Activated gamma-delta T cell treated with anti-CD3 and anti-CD28 coated beads, Interleukin-2, amount 50 U/mL, for 16 hours (primary cell): ENCODE data around the gene ADCK2.
"Not testable (repeated sequence)": the region's sequence is repeated elsewhere in the genome, so short reads cannot be mapped to it uniquely, and the experiment has no call there.

ENCODE experiments used
- DNase-seq: peaks from one replicate; pipeline ENCODE4 v3.0.0-alpha.2; 2020; ENCODE audit warnings: low read depth

ADCK2 gene

DNA sequence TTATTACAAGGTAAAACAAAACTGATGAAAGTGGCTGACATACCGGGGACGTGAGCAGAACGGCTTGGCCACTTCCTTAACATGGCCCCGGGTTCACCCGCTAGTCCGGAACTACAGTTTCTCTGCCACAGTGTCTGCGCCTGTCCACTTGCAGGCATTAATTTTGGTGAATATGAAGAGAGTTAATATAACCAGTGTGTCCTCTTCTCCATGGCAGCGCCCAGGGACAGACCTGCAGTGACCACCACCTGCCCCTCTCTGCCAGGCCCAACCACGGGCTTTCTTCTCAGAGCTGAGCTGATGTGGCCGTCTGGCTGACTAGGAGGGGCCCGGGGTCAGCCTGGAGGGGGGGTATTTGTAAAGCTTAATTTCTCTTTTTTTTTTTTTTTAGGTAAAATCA lies 22.6 kb downstream of the ADCK2 start:
- no peak for DNase-seq

DNA sequence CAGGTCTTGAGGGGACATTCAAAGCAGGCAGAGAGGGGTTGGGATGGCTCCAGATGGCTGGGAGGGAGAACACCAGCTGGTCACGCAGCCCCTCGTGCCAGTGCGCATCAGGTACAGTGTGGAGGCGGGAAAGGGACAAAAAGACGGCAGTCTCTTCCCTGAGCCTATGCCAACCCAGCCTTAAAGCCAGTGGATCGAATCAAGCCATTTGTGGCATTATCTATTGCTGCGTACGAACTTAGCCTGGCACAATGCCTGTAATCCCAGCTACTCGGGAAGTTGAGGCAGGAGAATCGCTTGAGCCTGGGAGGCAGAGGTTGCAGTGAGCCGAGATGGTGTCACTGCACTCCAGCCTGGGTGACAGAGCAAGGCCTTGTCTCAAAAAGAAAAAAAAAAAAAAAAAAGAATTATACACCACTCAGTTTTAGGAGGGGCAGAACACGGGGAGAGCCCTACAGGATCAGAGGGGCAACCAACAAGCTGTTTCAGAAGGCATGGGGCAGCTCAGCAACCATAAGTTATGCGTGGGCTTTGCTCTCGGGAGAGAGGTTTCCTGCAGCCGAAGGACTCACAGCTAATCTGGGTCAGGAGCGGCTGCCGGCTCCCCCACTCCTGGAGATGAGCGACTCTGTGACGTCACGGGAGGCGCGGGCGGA lies 23.4 kb downstream of the ADCK2 start:
- peak; percentile 90 for DNase-seq

DNA sequence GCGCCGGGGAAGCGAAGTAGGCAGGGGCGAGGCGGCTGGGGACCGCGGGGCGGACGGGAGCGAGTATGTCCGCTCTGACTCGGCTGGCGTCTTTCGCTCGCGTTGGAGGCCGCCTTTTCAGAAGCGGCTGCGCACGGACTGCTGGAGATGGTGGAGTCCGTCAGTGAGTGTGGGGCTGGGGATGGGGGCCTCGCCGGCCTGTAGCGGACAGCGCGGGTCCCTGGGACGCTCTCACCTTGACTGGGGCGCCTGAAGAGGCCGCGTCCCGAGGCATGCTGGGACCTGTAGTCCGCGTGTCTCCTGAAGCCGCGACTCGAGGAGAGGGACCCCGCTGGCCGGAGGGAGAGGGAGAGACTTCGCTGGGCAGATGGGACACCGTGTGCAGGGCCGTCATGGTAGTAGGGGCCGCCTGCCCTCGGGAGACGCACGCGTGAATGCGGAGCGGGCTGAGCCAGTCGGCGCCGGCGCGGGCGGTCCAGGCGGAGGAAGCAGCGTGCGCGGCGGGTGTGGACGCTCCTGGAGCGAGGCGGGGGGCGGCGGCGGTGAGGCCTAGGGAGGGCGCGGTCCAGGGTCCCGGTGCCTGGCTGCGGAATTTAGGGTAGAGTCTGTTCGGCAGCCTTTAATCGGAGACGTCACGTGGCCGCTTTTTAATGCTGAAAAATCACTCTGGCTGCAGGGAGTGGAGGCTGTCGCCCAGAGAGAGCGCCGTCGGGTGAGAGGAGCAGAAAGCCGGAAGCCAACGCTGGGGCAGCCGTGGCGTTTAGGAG lies 24.1 kb downstream of the ADCK2 start, which contains the start of gene NDUFB2:
TSS of gene NDUFB2 (plus strand) at position 29 of the 767 bp plus-strand sequence. CDS start at position 66, 37 bp downstream.
- peak; percentile 52 for DNase-seq

DNA sequence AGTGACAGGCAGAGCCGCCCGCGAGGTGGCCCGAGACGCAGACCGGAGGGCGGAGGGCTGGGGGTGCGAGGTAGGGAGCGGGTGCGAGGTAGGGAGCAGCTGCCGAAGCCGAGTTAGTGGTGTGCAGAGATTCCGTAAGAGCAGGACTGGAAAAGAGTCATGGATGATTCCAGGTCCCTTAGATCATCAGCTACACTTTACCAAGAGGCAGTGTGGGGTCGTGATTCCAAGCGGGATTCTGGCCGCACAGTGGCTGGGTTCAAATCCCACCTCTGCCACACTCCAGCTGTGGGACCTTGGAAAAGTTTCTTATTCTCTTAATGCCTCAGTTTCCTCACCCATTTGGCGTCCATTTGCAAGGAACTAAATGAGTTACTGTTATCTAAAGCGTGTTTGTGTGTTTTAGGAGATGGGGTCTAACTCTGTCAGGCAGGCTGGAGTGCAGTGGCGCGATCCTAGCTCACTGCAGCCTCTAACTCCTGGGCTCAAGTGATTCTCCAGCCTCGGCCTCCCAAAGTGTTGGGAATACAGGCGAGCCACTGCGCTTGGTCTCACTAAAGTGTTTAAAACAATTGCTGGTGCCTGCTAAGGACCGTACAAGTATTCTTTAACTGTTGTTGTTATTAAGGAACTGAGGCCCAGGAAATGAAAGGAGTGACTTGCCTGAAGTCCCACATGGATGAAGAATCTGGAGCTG lies 24.9 kb downstream of the ADCK2 start:
- no peak for DNase-seq

DNA sequence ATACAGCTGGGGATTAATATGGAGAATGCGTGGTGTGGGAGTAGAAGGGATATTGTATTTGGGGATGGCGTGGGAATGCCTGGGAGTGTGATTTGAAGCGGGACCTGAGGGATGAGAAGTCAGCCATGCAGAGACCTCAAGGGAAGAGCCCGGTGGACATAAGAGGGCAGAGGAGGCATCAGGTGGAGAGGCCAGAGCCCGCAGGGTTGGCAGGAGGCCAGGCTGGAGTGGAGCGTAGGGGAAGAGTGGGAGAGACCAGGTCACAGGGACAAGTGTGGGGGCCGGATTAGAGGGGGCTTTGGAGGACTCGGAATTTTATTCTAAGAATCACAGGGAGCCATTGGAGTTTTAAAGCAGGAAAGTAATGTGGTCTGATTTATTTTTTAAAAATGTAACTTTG lies 25.7 kb downstream of the ADCK2 start:
- no peak for DNase-seq

DNA sequence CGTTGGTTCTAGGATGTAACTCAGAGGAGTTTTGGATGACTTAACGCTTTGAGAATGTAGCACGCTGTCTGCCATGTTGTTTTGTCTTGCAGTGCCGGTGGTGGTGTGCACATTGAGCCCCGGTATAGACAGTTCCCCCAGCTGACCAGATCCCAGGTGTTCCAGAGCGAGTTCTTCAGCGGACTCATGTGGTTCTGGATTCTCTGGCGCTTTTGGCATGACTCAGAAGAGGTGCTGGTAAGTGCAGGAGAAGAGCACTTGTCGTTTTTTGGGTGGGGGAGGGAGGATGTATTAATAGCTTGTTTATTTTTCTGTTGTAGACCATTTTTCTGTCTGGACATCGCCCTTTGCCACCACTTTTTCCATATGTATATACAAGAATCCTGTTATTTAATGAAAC lies 30.0 kb downstream of the ADCK2 start:
- no peak for DNase-seq

DNA sequence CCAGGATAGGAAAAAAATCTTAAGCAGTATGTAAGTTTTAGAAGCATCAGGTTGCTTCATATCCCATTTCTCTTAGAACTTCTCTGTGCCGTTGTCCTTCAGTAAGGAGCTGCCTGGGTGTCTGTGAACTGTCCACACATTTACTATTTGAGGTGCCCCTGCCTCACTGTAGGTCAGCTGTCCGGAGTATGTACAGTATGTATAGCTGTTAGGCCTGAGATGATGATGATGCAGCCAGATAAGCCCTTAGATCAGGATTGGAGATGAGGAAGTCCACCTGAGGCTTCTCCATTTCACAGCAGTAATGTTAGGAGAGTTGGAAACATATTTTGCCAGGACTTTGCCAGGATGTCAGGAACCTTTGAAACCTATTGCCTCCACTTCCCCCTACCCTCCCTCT lies 31.5 kb downstream of the ADCK2 start:
- DNase-seq, result no peak

DNA sequence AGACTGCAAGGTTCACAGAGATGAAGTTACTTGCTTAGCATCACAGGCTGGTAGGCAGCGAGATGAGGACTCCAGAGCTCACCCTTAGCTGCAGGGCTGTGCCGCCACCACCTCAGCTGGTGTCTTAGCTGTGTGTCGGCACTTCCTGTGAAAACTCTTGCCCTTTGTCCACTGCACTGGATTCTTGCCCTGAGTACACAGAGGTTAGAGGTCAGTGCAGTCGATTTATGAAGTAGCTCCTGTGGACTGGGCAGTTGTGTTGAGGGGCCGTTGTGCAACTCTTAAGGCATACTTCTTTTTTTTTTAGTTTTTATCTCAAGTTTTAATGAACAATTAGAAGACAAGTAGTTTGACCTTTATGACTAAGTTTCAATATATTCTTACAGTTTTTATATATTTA lies 34.4 kb downstream of the ADCK2 start:
- no peak for DNase-seq

DNA sequence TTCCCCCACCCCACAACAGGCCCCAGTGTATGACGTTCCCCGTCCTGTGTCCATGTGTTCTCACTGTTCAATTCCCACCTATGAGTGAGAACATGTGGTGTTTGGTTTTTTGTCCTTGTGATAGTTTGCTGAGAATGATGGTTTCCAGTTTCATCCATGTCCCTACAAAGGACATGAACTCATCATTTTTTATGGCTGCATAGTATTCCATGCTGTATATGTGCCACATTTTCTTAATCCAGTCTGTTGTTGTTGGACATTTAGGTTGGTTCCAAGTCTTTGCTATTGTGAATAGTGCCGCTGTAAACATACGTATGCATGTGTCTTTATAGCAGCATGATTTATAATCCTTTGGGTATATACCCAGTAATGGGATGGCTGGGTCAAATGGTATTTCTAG lies 36.0 kb downstream of the ADCK2 start:
- not testable (repeated sequence) for DNase-seq

DNA sequence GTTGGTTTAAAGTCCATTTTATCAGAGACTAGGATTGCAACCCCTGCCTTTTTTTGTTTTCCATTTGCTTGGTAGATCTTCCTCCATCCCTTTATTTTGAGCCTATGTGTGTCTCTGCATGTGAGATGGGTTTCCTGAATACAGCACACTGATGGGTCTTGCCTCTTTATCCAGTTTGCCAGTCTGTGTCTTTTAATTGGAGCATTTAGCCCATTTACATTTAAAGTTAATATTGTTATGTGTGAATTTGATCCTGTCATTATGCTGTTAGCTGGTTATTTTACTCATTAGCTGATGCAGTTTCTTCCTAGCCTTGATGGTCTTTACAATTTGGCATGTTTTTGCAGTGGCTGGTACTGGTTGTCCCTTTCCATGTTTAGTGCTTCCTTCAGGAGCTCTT lies 39.6 kb downstream of the ADCK2 start:
- DNase-seq, result not testable (repeated sequence)

DNA sequence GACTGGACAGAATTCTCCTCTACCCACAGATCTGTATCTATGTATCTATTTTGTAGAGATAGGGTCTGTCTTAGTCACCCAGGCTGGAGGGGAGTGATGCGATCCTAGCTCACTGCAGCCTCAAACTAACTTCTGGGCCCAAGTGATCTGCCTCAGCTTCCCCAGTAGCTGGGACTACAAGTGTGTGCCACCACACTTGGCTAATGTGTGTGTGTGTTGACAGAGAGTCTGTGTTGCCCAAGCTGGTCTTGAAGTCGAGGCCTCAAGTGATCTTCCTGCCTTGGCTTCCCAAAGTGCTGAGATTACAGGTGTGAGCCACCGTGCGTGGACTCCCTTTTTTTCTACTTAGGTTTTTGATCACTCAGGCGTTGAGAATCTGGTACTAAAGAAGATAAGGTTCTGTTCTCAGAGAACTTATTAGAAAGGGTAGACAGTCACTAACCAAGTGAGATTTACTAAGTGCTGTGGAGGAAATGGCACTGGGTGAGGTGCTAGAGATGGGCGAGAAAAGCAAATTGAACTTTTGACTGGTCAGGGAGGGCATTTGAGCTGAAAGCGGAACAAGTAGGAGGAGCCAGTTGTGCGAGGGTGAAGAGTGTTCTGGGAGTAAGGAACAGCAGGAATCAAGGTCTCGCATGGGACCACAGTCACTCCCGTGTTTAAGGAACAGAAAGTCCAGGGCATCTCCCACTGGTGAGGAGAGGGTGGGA lies 41.7 kb downstream of the ADCK2 start:
- DNase-seq, result no peak

DNA sequence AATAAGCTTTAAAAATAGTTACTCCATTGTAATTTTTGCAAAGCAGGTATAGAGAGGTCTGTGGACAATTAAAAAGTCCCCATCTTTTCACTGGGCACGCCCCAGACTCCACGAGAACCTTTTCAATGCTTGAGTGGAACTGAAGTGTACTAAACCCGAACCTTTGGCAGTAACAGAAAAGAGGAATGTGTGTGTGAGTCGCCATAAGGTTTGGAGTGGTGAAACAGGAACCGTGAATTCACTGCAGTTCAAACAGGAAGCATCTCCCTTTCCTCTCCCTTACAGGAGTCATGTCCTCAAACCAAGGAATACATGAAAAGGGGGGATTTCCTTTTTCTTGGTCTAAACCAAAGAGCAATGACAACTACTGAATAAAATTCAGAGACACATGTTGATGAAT lies 47.0 kb downstream of the ADCK2 start:
- DNase-seq, result no peak

DNA sequence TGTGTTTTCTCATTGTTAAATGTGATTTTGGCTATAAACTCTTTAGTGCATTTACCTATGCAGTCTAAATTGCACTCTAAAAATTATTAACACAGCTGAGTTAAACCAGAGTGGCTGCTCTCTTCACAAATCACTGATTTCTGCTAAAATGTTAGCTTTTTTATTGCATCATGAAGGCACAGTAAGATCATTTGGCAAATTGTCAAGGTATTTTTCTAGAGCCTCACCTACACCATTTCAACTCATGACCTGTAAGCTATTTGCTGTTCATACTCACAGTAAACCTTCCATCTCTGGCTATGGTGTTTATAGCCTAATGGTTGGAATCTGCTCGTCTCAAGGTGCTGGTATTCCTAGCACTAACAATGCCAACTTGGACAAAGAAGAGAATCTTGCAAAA lies 49.5 kb downstream of the ADCK2 start:
- DNase-seq, result no peak

DNA sequence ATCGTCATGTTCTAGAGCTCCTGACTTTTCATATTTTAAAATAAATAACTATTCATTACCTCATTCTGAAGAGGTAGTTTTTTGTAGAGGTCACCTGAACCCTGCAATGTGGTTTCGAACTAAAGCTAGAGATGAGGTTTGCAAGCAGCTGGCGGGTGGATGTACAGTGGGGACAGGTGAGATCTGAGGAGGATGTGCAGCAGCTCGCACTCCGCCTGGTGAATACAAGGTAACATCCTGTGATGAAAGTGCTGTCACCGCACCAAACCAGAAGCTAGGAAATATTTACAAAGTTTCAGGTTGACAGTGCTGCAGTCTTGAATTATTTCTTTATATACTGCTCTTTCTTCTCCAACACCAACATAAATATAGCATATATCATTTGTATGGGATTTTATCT lies 50.3 kb downstream of the ADCK2 start:
- DNase-seq, result peak; percentile 4

DNA sequence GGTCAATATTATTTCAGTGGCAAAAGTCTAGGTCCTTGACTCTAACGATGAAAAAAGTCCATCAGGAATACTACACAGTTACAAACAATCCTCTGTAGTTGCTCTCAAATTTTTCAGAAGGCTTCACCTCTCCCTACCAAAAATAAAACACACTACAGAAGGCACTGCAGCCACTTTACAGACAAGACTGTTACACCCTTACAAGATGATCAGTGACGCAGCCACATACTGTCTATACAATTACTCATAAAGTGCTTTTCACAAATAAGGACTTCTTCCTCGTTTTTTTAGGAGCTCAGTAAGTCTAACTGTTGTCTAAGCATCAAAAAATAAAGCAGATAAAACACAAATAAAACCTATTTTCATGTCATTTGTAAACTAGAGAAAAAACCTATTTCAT lies 50.8 kb downstream of the ADCK2 start:
- DNase-seq, result no peak

DNA sequence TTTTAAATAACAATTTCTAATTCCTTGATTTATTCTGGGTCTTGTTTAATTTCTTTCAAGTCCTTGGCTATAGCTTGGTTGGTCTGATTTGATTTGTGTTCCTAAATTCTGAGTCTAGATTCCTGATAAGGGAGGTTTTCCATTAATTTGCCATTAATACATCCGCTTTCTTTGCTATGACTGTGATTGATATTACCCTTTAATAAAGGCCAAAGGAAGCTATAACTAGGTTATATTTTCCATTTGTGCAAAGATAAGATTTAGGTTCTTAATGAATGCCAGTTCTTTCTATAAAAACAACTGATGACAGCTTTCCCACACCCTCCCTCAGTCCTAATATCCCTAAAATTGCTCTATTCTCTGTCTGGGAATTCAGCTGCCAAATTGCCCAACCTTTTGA lies 52.0 kb downstream of the ADCK2 start:
- DNase-seq, result no peak

DNA sequence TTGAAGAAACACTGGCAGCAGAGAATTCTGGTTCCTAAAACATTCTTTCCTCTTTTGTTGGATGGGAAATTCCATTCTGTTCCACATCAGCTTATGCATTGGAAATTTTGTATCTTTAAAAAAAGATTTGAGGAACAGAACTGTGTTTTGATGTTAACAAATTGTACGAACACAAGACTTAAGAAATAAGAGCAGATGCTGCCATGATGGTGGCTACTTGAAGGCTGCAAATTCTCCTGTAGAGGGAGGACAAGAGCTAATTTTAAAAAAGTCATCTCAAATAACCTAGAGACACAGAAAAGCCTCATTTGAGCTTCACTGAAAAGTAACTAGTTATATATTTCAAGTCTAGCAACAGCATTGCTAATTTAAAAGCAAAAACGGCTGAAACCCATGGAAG lies 53.5 kb downstream of the ADCK2 start:
- DNase-seq, result no peak

DNA sequence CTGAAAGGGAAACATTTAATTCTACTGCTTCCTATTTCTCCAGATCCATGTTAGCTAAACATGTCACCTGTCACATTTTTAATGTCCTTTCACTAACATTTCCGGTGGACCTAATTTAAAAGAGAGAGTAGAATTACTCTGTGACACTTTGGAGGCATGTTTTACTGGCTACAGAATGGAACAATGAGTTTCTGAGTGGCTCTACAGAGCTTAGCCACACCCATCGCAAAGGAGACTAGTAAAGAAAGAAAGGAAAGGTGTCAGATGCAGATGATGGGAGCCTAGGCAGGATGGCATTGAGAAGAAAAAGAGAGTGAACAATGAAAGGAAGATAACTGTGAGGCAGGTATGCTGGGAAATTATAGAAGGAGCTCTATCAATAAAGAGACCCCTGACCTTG lies 59.7 kb downstream of the ADCK2 start:
- DNase-seq, result no peak

DNA sequence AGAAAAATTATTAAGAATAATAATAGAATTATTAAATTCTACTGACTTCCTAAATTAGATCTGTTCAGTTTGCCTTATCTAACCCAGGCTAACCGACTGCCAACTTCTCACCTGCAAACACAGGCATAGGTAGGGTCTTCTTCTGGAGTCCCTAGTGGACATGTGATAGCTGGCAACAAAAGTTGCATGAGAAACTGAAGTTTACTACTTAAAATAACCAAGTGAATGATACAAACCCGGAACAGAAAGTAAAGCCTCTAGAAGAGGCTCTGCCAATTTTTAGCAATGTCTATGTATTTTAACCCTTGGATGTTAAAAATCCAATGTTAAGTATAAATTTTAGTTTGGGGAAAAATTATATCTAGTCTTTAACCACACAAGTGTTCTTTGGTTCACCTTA lies 61.4 kb downstream of the ADCK2 start:
- no peak for DNase-seq

DNA sequence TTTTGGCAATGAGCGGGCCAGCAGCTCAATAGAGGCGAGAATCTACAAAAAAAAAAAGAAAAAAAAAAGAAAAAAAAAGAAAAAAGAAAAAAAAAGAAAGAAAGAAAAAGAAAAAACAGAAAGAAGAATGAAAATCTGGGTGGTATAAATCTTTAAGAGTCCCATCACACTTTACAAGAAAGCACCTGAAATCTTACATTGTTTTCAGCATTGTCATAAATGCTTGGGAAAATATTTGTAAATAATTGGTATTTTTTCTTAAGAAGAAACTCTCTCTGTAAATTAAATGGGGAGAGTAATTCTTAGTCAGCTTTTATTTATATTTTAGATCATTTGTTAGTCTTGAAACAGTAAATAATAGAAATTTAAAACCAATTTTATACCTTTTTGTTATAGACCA lies 62.0 kb downstream of the ADCK2 start:
- no peak for DNase-seq

DNA sequence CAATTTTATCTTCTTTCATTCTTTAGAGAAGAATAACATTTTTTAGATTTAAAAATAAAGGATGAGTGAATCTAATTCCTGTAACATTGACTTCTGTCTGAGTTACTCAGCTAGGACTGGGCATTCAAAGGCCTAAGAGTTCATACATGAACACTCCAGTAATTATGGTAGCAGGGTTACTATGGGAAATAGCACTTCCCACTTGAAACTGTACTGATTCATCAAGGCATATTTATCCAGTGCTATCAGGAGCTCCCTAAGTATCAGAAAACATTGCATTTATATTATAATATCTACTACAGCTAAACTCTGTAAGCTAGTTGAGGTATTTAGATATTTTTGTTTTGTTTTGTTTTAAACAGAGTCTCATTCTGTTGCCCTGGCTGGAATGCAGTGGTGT lies 65.5 kb downstream of the ADCK2 start:
- no peak for DNase-seq

DNA sequence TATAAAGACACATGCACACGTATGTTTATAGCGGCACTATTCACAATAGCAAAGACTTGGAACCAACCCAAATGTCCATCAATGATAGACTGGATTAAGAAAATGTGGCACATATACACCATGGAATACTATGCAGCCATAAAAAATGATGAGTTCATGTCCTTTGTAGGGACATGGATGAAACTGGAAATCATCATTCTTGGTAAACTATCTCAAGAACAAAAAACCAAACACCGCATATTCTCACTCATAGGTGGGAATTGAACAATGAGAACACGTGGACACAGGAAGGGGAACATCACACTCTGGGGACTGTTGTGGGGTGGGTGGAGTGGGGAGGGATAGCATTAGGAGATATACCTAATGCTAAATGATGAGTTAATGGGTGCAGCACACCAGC lies 70.5 kb downstream of the ADCK2 start:
- not testable (repeated sequence) for DNase-seq

DNA sequence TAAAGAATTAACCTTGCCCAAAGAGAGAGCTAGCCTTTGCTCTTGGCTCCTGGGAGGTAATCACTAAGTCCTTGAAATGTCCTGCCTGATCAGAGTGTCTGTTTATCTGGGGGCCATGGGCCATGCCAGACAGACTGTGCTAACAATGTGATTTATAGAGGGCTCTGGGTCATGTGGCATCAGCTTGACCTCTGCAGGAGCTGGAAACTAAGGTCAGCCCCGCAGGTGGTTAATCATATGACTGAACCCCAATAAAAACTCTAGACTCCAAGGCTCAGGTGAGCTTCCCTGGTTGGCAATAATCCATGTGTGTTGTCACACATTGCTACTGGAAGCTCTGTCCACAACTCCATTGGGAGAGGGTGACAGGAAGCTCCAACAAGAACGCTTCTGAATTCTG lies 71.3 kb downstream of the ADCK2 start:
- DNase-seq, result no peak
